B cell (primary cell): Measurements from ENCODE around the gene ZSWIM6. TPM values are rescaled to one million over a fixed set of nuclear protein-coding genes. Genes with fewer than 3 reads are reported as not detected.

Experiments
- ATAC-seq: fragments of 200-7000 bp; cut with Tn5 transposase; one replicate; pipeline ENCODE4 v1.10.0; 2021; ENCODE audit warnings: low read depth, mild to moderate bottlenecking, moderate number of reproducible peaks, moderate library complexity
- CTCF ChIA-PET: fragments of 350-600 bp; sonication (Branson Sonifier 250); formaldehyde crosslinking; loops from one replicate; lab custom pipeline; 2021; ENCODE audit warnings: antibody characterized with exemption, inconsistent platforms; lab: Charles Lee
- POLR2A ChIA-PET: fragments of 350-600 bp; sonication (Branson Sonifier 250); formaldehyde crosslinking; loops from one replicate; lab custom pipeline; 2021; ENCODE audit warnings: antibody characterized with exemption; lab: Charles Lee
- DNase-seq: peaks from one replicate; pipeline ENCODE4 v3.0.0; 2013
- H2AFZ ChIP-seq: 2 replicates; pipeline ENCODE4 v1.6.1; 2012; ENCODE audit warnings: mild to moderate bottlenecking, low read depth, low read length; ENCODE audit not compliant: insufficient read depth, poor library complexity, severe bottlenecking
- H3K27ac ChIP-seq, 2 donors: 1 replicate in 1 of 2; 2 replicates in 1 of 2; pipeline ENCODE4 v1.5.1; 2012 to 2013; ENCODE audit warnings: low read length in 2 of 2, mild to moderate bottlenecking in 2 of 2, moderate library complexity in 1 of 2
- H3K27me3 ChIP-seq, 4 experiments: fragments of 200-600 bp in 1 of 4; sonication (generic) in 1 of 4; replicated peaks in 1 of 4; 1 replicate in 2 of 4; 2 replicates in 2 of 4; pipeline versions ENCODE4 v1.6.1 to v1.7.0; 2013 to 2016; ENCODE audit warnings: low read length in 3 of 4, mild to moderate bottlenecking in 2 of 4, mixed read lengths in 1 of 4, moderate library complexity in 1 of 4; ENCODE audit not compliant: insufficient read depth in 4 of 4, control insufficient read depth in 3 of 4; ENCODE audit errors: control extremely low read depth in 1 of 4
- H3K36me3 ChIP-seq, 2 experiments: replicated peaks in 1 of 2; 1 replicate in 1 of 2; 2 replicates in 1 of 2; pipeline versions ENCODE4 v1.6.1 to v1.7.1; 2013; ENCODE audit warnings: low read length in 1 of 2; ENCODE audit not compliant: insufficient read depth in 2 of 2, control insufficient read depth in 1 of 2; ENCODE audit errors: control extremely low read depth in 1 of 2, extremely low read depth in 1 of 2
- H3K4me1 ChIP-seq, 2 donors: fragments of 200-600 bp in 1 of 2; sonication (generic) in 1 of 2; 1 replicate in 1 of 2; 2 replicates in 1 of 2; pipeline versions ENCODE4 v1.5.1 to v1.6.1; 2013 to 2017; ENCODE audit warnings: low read length in 2 of 2; ENCODE audit not compliant: control insufficient read depth in 2 of 2, insufficient read depth in 2 of 2
- H3K4me2 ChIP-seq: replicated peaks from 2 replicates; pipeline ENCODE3; 2012; ENCODE audit warnings: mild to moderate bottlenecking, low read depth, low read length; ENCODE audit not compliant: poor library complexity, severe bottlenecking
- H3K4me3 ChIP-seq, 5 experiments: fragments of 200-600 bp in 1 of 5; sonication (generic) in 1 of 5; 1 replicate in 3 of 5; 2 replicates in 2 of 5; pipeline versions ENCODE4 v1.5.1 to v1.7.0; 2011 to 2016; ENCODE audit warnings: low read length in 4 of 5, mild to moderate bottlenecking in 4 of 5, low read depth in 2 of 5, control low read depth in 1 of 5, moderate library complexity in 1 of 5; ENCODE audit not compliant: insufficient read depth in 1 of 5; ENCODE audit errors: control extremely low read depth in 1 of 5, extremely low read depth in 1 of 5
- H3K79me2 ChIP-seq: fragments of 200-600 bp; sonication (generic); one replicate; pipeline ENCODE4 v1.6.0; 2016; ENCODE audit warnings: low read length; ENCODE audit not compliant: control insufficient read depth, insufficient read depth
- H3K9ac ChIP-seq: fragments of 200-600 bp; sonication (generic); 2 replicates; pipeline ENCODE4 v1.6.1; 2017; ENCODE audit warnings: mild to moderate bottlenecking, low read length, moderate library complexity
- H3K9me3 ChIP-seq, 3 donors: one replicate each; pipeline versions ENCODE4 v1.6.1 to v1.7.1; 2013; ENCODE audit warnings: low read length in 2 of 3; ENCODE audit not compliant: control insufficient read depth in 2 of 3, insufficient read depth in 1 of 3; ENCODE audit errors: control extremely low read depth in 1 of 3
- H4K20me1 ChIP-seq: 2 replicates; pipeline ENCODE4 v1.6.0; 2012; ENCODE audit warnings: mild to moderate bottlenecking, low read length; ENCODE audit not compliant: insufficient read depth, control insufficient read depth, poor library complexity, severe bottlenecking
- H3K27ac Mint-ChIP-seq: one replicate; pipeline ENCODE4 v1.8.0; 2021; ENCODE audit warnings: mixed read lengths
- H3K27me3 Mint-ChIP-seq: one replicate; pipeline ENCODE4 v1.8.0; 2021; ENCODE audit warnings: mixed read lengths
- H3K4me1 Mint-ChIP-seq: one replicate; pipeline ENCODE4 v1.8.0; 2021; ENCODE audit warnings: mixed read lengths
- H3K4me3 Mint-ChIP-seq: one replicate; pipeline ENCODE4 v1.8.0; 2021; ENCODE audit warnings: mixed read lengths
- H3K9me3 Mint-ChIP-seq: one replicate; pipeline ENCODE4 v1.8.0; 2022; ENCODE audit warnings: mixed read lengths; ENCODE audit not compliant: insufficient read depth
- EZH2 ChIP-seq: IDR thresholded peaks from 2 replicates; pipeline ENCODE4 v1.6.1; 2012; ENCODE audit warnings: borderline replicate concordance, low read depth, mild to moderate bottlenecking, moderate library complexity, low read length; ENCODE audit not compliant: insufficient read depth, poor library complexity, severe bottlenecking
- WGBS: methylation state at CpG from one replicate; pipeline ENCODE4 v1.1.5; 2013; ENCODE audit warnings: missing lambda C conversion rate; ENCODE audit not compliant: insufficient coverage; 5-methylcytosine and 5-hydroxymethylcytosine counted together
- intact Hi-C: fragments of 100-400 bp; cut with micrococcal nuclease; formaldehyde crosslinking; loops from one replicate; pipeline ENCODE4 v1.10.0; 2022
- polyA plus RNA-seq: library from polyadenylated mRNA; depleted of rRNA; stranded (reverse); fragments of >200 nt; gene quantifications from 2 replicates; pipeline ENCODE4 v1.2.3, GENCODE V29; 2012
- total RNA-seq, 2 donors: library from RNA; stranded (reverse); fragments of 120-200 nt in 1 of 2; gene quantifications; 1 replicate in 1 of 2; 2 replicates in 1 of 2; pipeline versions ENCODE4 v1.2.3 to v1.2.4, GENCODE V29; 2013 to 2022
- TF ChIP-seq, protein P1 (sequence below): fragments of 200-600 bp; IDR thresholded peaks from one replicate; pipeline ENCODE4 v1.8.0; 2022; ENCODE audit warnings: antibody characterized with exemption, mild to moderate bottlenecking

The ZSWIM6 gene
- total and polyA plus RNA-seq, 2 donors (not counting 1 experiment from before 2014, with no cell fraction given), result 7.9 to 16.4 TPM

- POLR2A ChIA-PET, result no interaction called here
- Mint-ChIP-seq H3K27me3 (no peaks in the 10 kb centered on the region), H3K4me3 (no peak overlapping the region), H3K27ac (no peak overlapping the region), H3K4me1 (peaks cover 4% of the 10 kb centered on the region), H3K9me3 (no peaks in the 10 kb centered on the region)
- H3K4me3 ChIP-seq, result no peak overlapping the region
- no peak for TF ChIP-seq EZH2
- TF ChIP-seq, protein P1, sequence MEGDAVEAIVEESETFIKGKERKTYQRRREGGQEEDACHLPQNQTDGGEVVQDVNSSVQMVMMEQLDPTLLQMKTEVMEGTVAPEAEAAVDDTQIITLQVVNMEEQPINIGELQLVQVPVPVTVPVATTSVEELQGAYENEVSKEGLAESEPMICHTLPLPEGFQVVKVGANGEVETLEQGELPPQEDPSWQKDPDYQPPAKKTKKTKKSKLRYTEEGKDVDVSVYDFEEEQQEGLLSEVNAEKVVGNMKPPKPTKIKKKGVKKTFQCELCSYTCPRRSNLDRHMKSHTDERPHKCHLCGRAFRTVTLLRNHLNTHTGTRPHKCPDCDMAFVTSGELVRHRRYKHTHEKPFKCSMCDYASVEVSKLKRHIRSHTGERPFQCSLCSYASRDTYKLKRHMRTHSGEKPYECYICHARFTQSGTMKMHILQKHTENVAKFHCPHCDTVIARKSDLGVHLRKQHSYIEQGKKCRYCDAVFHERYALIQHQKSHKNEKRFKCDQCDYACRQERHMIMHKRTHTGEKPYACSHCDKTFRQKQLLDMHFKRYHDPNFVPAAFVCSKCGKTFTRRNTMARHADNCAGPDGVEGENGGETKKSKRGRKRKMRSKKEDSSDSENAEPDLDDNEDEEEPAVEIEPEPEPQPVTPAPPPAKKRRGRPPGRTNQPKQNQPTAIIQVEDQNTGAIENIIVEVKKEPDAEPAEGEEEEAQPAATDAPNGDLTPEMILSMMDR, result no peak
- ATAC-seq, result no peak
- no peak overlapping the region for H3K9ac ChIP-seq
- no peak for DNase-seq
- H3K36me3 ChIP-seq, result no peaks in the 10 kb centered on the region
- no peak overlapping the region for H3K4me2 ChIP-seq
- H2AFZ ChIP-seq, result no peak overlapping the region
- WGBS, result no CpG with 5 or more reads among the region's 2 CpGs
- peaks cover 12% of the 10 kb centered on the region for H3K79me2 ChIP-seq
- intact Hi-C loops, result no loop called here
- no peak overlapping the region for H3K27ac ChIP-seq
- H3K9me3 ChIP-seq, result no peaks in the 10 kb centered on the region
- no peaks in the 10 kb centered on the region for H3K4me1 ChIP-seq
- H3K27me3 ChIP-seq, result no peaks in the 10 kb centered on the region
- peaks cover 11% of the 10 kb centered on the region for H4K20me1 ChIP-seq
- CTCF ChIA-PET, result no interaction called here
Observed at GRCh38 chr5:61477788-61478187, 145.7 kb downstream of the ZSWIM6 start.

- Histone ChIP-seq H3K9ac (no peak overlapping the region), H3K4me1 (no peaks in the 10 kb centered on the region), H3K27me3 (no peaks in the 10 kb centered on the region), H3K4me3 (no peak overlapping the region), H3K36me3 (no peaks in the 10 kb centered on the region), H2AFZ (no peak overlapping the region), H4K20me1 (peaks cover 11% of the 10 kb centered on the region), H3K4me2 (no peak overlapping the region), H3K79me2 (peaks cover 19% of the 10 kb centered on the region), H3K27ac (no peak overlapping the region), H3K9me3 (no peaks in the 10 kb centered on the region)
- Mint-ChIP-seq H3K9me3 (no peaks in the 10 kb centered on the region), H3K4me1 (peaks cover 5% of the 10 kb centered on the region), H3K4me3 (no peak overlapping the region), H3K27me3 (no peaks in the 10 kb centered on the region), H3K27ac (no peak overlapping the region)
- WGBS, result no CpG with 5 or more reads among the region's 4 CpGs
- CTCF ChIA-PET, result no interaction called here
- DNase-seq (no peak), ATAC-seq (no peak)
- intact Hi-C loops, result no loop called here
- POLR2A ChIA-PET, result no interaction called here
- no peak for TF ChIP-seq EZH2
- TF ChIP-seq, protein P1, result no peak
Observed at GRCh38 chr5:61479850-61480614, 148.0 kb downstream of the ZSWIM6 start.
